ENCODE measurements around the gene TSPO.

DNA sequence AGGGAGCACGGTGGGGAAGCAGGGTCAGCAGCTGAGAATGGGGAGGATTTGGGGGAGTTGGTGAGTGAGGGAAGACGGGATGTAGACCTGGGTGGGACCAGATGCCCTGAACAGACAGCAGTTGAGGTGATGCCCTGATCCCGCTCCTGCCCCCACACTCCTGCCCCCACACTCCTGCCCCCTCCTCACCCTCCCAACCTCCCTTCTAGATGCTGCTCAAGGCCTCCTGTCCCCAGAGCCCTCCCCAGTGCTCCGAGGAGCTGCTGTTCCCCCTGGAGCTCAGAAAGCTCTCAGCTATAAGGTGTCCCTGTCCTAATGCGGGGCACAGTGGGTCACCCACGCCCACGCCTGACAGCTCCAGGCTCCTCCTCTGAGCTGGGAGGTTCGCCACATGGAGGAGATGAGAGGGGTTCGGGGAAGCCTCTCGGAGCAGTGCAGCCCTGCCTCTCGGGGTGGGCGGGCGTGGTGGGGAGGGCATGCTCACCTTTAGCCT lies 60.6 kb downstream of the TSPO start:
- TF ChIP-seq, protein P1, sequence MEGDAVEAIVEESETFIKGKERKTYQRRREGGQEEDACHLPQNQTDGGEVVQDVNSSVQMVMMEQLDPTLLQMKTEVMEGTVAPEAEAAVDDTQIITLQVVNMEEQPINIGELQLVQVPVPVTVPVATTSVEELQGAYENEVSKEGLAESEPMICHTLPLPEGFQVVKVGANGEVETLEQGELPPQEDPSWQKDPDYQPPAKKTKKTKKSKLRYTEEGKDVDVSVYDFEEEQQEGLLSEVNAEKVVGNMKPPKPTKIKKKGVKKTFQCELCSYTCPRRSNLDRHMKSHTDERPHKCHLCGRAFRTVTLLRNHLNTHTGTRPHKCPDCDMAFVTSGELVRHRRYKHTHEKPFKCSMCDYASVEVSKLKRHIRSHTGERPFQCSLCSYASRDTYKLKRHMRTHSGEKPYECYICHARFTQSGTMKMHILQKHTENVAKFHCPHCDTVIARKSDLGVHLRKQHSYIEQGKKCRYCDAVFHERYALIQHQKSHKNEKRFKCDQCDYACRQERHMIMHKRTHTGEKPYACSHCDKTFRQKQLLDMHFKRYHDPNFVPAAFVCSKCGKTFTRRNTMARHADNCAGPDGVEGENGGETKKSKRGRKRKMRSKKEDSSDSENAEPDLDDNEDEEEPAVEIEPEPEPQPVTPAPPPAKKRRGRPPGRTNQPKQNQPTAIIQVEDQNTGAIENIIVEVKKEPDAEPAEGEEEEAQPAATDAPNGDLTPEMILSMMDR (IDR thresholded peaks at IDR 0.05 in 4 of 5, conservative IDR thresholded peaks at IDR 0.05 in 1 of 5) = no peak
- TF ChIP-seq POLR2A (IDR thresholded peaks at IDR 0.05) = no peak
